Jurkat, Clone E6-1 (cell line): Measurements from ENCODE around the gene CEACAM16.
"Not testable (repeated sequence)": the region's sequence is repeated elsewhere in the genome, so short reads cannot be mapped to it uniquely, and the experiment has no call there.

ENCODE experiments used
- DNase-seq: peaks from one replicate; pipeline ENCODE4 v3.0.0-alpha.2; 2011; ENCODE audit warnings: low read depth, low spot score
- H3K4me3 ChIP-seq: 2 replicates; pipeline ENCODE4 v1.5.1; 2011; ENCODE audit warnings: mild to moderate bottlenecking, low read length, control low read depth, moderate library complexity

CEACAM16 gene

DNA sequence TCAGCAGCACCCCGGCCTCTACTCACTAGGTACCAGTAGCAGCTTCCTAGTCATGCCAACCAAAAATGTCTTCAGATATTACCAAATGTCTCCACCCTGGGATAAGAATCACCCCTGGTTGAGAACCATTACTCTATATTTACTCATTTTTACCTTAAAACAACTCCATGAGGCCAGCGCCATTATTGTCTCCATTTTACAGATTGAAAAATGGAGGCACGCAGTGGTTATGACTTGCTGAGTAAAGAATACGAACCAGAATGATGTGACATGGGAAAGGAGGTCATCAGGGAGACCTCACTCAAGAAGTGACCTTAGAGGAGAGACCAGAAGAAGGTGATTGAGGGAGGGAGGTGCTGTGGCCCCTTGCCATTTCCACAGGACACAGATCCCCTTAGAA lies 25.4 kb upstream of the CEACAM16 start:
- no peak for DNase-seq
- H3K4me3 ChIP-seq: no peak overlapping the region

GRCh38 chr19:44675521-44675920 lies 23.4 kb upstream of the CEACAM16 start:
- H3K4me3 ChIP-seq: no peak overlapping the region
- DNase-seq: no peak

DNA sequence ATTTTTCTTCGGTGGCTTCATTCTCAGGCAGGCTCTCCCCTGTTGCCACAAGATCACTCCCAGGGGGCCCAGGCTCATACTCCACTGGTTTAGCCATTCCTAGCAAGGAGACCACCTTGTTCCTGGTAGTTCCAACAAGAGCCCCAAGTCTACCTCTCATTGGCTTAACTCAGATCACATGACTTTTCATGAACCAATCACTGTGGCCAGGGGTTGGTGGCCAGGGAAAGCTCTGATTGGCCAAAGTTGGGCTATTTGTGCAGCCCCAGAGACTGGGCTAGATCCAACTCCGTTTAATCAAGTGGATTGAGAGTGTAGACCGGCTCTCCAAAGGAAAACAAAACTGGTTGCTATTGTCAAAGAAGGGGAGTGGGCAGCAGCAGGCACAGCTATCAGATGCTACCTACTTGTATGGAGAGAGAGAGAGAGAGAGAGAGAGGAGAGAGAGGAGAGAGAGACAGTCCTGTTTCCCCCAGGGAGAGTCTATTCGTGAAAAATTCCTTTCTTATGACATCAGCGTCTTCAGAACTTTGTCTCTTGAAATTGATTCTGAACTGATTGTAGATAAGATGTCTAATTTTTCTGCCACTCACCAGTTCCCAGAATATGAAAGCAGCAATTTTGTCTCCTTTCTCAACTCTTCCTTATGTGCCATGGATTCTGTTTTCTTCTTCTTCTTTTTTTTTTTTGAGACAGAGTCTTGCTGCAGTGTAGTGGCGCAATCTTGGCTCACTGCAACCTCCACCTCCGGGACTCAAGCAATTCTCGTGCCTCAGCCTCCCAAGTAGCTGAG lies 21.7 kb upstream of the CEACAM16 start:
- no peak overlapping the region for H3K4me3 ChIP-seq
- peak; percentile 27 for DNase-seq

- no peak for DNase-seq
- H3K4me3 ChIP-seq: no peak overlapping the region
Measured at GRCh38 chr19:44680536-44680935, 18.4 kb upstream of the CEACAM16 start.

DNA sequence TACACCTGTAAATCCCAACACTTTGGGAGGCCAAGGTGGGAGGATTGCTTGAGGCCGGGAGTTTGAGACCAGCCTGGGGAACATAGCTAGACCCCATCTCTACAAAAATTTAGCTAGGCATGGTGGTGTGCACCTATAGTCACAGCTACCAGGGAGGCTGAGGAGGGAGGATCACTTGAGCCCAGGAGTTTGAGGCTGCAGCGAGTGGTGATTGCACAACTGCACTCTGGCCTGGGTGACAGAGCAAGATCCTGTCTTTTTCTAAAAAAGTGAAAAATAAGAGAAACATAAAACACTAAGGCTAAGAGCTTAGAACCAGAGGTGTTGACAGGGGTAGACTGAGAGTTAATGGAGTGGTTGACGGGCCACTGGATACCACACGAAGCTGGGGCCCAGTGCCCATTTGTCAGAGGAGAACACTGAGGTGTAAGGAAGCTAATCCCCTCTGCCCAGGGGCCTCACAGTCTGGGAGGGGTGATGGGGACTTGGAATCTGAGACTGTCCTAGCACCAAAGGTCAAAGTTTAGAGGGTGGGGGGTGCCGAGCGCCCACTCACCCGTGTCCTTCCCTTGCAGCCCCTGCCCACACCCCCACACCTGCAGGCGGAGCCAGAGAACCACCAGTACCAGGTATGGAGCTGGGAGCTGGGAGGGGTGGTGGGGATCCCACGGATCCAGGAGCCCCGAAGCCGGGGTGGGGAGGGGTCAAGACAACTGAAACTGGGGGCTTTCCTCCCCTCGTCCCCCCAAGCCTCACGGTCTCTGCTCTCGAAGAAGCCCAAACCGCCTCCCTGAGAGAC lies 16.8 kb upstream of the CEACAM16 start:
- no peak for DNase-seq
- no peak overlapping the region for H3K4me3 ChIP-seq

GRCh38 chr19:44682807-44683206 lies 16.1 kb upstream of the CEACAM16 start:
- no peak for DNase-seq
- H3K4me3 ChIP-seq: no peak overlapping the region

DNA sequence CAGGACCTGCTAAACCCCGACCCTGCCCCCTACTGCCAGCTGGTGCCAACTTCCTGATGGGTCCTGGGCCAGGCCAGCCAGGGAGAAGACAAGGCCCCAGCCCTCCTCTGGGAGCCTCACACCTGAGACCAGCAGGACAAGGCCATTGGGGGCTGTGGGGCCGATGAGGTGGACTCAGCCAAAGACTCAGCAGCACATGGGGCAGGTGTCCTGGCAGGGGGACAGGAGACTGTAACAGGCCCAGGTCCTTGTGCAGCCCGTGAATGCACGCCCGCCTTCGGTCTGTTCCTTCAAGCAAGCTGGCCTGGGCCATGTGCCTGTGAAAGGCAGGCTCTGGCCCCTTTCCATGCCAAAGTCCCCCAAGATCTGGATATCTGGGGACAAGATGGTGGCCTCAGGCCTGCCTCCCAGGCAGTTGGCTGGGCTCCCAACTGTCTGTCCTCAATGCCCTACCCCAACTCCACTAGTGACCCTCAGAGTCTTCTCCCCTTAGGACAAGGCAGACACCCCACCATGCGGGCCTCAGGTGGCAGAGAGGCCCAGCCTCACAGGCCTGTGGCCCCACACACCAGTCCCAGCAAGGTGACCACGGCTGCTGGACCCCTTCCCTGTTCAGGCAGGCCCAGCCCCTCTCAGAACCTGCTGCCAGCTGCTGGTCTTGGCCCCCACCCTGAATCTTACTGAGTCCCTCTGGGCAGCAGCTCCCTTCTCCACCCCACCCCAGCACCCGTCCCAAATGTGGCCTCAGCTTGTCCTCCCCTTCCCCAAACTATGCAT lies 15.3 kb upstream of the CEACAM16 start:
- no peak for DNase-seq
- no peak overlapping the region for H3K4me3 ChIP-seq

DNA sequence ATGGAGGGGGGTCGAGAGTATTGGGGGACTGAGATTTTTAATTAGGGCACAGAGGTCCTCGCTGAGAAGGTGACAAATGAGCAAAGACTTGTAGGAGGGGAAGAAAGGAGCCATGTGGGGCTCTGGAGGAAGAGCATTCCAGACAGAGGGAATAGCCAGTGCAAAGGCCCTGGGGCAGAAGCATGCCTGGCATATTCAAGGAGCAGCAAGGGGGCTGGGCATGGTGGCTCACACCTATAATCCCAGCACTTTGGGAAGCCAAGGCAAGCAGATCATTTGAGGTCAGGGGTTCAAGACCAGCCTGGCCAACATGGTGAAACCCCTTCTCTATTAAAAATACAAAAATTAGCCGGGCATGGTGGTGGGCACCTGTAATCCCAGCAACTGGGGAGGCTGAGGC lies 14.6 kb upstream of the CEACAM16 start:
- not testable (repeated sequence) for DNase-seq, H3K4me3 ChIP-seq

GRCh38 chr19:44684892-44685863 lies 13.8 kb upstream of the CEACAM16 start:
- H3K4me3 ChIP-seq: no peak overlapping the region
- no peak for DNase-seq

DNA sequence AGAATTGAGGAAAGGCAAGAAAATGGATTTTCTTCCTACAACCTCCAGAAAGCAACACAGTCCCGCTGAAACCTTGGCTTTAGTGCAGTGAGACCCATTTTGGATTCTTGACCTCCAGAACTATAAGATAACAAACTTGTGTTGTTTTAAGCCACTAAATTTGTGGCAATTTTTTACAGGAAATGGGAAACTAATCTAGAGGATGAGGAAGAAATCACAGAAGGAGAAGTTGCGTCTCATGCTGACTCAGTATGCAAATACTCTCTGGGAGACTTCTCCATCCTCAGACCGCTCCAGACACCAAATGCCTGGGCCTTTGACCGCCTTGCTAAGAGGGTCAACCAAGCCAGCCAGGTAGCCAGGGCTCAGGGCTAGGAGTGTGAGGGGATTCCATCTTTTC lies 13.1 kb upstream of the CEACAM16 start:
- DNase-seq: no peak

GRCh38 chr19:44686896-44687295 lies 12.1 kb upstream of the CEACAM16 start:
- H3K4me3 ChIP-seq: no peak overlapping the region
- DNase-seq: no peak

More for the DNA sequence above, 13.1 kb upstream of the CEACAM16 start:
- H3K4me3 ChIP-seq: no peak overlapping the region

DNA sequence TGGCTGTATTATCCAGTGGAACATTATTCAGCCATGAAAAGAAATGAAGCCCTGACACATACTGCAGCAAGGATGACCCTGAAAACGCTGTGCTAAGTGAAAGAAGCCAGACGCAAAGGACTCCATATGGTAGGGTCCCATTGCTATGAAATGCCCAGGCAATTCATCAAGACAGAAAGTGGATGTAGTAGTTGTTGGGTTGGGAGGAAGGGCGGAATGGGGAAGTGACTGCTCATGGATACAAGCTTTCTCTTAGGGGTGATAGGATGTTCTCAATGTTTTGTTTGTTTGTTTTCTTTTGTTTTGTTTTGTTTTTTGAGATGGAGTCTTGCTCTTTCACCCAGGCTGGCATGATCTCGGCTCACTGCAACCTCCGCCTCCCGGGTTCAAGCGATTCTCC lies 11.1 kb upstream of the CEACAM16 start:
- no peak overlapping the region for H3K4me3 ChIP-seq
- DNase-seq: no peak

DNA sequence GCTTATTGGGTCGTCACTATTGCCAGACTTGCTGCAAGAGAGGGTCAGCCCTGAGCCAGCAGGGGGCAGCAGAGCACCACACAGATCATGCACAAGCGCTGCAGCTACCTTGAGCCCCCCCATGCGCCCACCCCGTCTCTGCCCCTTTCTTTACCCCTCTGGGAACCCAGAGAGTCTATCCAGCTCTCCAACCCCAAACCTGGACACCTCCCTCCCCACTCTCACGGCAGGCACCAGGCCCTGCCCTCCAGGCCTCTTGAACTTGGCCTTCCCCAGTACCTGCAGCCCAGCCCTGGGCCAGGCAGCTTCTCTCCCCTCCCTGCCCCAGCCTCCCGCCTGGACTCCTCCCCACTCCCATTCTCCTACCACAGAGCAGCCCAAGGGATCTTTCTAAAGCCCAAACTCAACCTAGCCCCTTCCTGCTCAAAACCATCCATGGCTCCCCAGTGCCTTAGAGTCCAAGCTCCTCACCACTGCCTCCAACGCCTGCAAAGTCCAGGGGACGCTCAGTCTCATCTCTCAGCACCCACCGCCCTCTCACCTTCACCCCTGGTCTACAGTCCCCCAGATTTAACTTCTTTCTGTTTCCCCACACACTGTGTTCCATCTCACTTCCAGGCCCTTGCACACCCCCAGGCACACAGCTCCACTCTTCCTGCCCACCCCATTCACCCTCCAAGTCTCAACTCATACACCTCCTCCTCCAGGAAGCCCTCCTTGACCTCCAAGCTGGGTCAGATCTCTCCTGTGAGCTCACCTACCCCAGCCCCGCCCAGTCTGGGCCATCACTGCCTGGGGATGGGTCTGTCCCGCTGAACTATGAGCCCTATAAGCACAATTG lies 9.4 kb upstream of the CEACAM16 start:
- no peak overlapping the region for H3K4me3 ChIP-seq
- DNase-seq: peak; percentile 67

DNA sequence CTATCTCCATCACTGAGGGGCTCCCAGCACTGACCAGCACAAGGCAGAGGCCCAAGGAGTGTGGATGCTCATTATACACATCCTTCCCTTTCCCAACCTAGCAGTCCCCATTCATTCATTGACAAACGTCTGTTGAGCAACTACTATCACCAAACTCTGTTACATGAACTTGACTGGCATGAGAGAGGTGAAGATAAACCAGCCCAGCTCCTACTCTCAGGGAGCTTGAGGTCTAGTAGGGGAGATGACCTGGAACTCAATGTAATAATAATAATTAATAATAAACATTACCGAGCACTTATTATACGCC lies 8.9 kb upstream of the CEACAM16 start:
- no peak overlapping the region for H3K4me3 ChIP-seq
- no peak for DNase-seq

DNA sequence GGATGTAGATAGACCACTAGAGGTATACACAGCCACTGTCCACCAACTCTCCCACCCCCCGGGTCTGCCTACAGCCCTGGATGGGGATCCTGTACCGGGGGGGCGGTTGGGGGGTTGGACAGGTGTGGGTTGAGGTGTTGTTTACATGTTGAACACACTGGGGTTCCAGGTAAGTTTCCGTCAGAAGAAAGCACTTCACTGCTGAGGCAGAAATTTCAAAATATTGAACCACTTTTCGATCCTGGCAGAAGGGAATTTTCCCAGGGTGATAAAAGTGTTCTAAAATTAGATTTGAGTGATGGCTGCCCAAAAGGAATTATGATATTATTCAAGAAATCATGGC lies 6.6 kb upstream of the CEACAM16 start:
- no peak for DNase-seq
- H3K4me3 ChIP-seq: no peak overlapping the region

GRCh38 chr19:44694184-44694579 lies 4.8 kb upstream of the CEACAM16 start:
- no peak for DNase-seq
- no peak overlapping the region for H3K4me3 ChIP-seq

GRCh38 chr19:44696939-44697669 lies 1.8 kb upstream of the CEACAM16 start:
- no peak overlapping the region for H3K4me3 ChIP-seq
- DNase-seq: no peak

- DNase-seq: no peak
- no peak overlapping the region for H3K4me3 ChIP-seq
Measured at GRCh38 chr19:44697670-44698034, 1.3 kb upstream of the CEACAM16 start.
